ENCODE results near the gene NTN3. TPM values are rescaled to one million over a fixed set of nuclear protein-coding genes. Genes with fewer than 3 reads are reported as not detected.

Gene NTN3
- polyA plus RNA-seq, 1 of the 3 experiments (the other 2 are of a cell fraction): 0.28 TPM

DNA sequence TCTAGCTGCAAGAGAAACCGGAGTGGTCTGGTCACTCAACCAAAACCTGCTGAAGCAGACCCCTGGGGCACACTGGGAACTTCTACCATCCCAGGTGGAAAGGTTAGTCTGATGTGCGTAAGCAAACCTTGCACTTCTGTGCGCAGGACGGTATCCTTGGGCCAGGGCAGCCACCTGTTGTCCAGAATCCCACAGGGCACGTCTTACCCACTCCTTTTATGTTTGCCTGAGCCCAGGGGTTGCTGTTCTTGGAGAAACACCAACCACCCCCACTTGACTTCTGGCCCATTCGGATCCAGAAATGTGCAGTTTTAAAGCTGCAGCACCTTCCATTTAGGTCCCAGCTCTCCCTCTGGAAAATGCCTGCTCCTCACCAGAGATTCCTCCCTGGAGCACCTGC is 22.5 kb downstream of the NTN3 start:
- Histone ChIP-seq H3K9ac (no peak overlapping the region), H3K4me3 (ENCODE audit: low read depth in 2 of 2, low read length in 1 of 2) (no peak overlapping the region), H3K9me2 (no peaks in the 10 kb centered on the region), H3K4me1 (ENCODE audit: control insufficient read depth in 1 of 2, insufficient read depth in 2 of 2, low read depth in 1 of 2, low read length in 1 of 2) (peaks cover 0 to 17% of the 10 kb centered on the region in 2 experiments; a peak in 1 of 4 replicates), H3F3A (replicated peaks; ENCODE audit: insufficient read depth) (no peaks in the 10 kb centered on the region), H3K36me3 (replicated peaks in 1 of 2; ENCODE audit: control insufficient read depth in 1 of 2, insufficient read depth in 2 of 2, low read length in 1 of 2) (peaks cover 0 to 9% of the 10 kb centered on the region in 2 experiments), H2AFZ (ENCODE audit: low read depth) (no peak overlapping the region), H3K27me3 (ENCODE audit: insufficient read depth) (no peaks in the 10 kb centered on the region), H3K27ac (ENCODE audit: low read depth in 2 of 2, low read length in 1 of 2) (no peak overlapping the region), H3K9me3 (no peaks in the 10 kb centered on the region), H4K20me1 (ENCODE audit: insufficient read depth) (no peaks in the 10 kb centered on the region), H3K4me2 (no peak overlapping the region), H3K79me2 (ENCODE audit: insufficient read depth) (no peaks in the 10 kb centered on the region)
- CTCF ChIA-PET: interaction anchor here (1.0 to 1.4 kb wide), 2 partner anchors 11 to 20 kb away, joined by 3 read pairs; no protein-coding TSS in a partner anchor
- no peak for DNase-seq
- POLR2A ChIA-PET: interaction anchor here (0.6 kb wide), 1 partner anchor 13 kb away, joined by 3 read pairs; no protein-coding TSS in a partner anchor
- TF ChIP-seq, protein P1, sequence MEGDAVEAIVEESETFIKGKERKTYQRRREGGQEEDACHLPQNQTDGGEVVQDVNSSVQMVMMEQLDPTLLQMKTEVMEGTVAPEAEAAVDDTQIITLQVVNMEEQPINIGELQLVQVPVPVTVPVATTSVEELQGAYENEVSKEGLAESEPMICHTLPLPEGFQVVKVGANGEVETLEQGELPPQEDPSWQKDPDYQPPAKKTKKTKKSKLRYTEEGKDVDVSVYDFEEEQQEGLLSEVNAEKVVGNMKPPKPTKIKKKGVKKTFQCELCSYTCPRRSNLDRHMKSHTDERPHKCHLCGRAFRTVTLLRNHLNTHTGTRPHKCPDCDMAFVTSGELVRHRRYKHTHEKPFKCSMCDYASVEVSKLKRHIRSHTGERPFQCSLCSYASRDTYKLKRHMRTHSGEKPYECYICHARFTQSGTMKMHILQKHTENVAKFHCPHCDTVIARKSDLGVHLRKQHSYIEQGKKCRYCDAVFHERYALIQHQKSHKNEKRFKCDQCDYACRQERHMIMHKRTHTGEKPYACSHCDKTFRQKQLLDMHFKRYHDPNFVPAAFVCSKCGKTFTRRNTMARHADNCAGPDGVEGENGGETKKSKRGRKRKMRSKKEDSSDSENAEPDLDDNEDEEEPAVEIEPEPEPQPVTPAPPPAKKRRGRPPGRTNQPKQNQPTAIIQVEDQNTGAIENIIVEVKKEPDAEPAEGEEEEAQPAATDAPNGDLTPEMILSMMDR (IDR thresholded peaks at IDR 0.05): no peak
- TF ChIP-seq, protein P2, sequence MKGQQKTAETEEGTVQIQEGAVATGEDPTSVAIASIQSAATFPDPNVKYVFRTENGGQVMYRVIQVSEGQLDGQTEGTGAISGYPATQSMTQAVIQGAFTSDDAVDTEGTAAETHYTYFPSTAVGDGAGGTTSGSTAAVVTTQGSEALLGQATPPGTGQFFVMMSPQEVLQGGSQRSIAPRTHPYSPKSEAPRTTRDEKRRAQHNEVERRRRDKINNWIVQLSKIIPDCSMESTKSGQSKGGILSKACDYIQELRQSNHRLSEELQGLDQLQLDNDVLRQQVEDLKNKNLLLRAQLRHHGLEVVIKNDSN (IDR thresholded peaks at IDR 0.05; ENCODE audit: borderline replicate concordance, low read depth): no peak
- TF ChIP-seq NRF1 (IDR thresholded peaks at IDR 0.05; ENCODE audit: low read depth, low read length) (no peak), ELF1 (IDR thresholded peaks at IDR 0.05) (no peak), RFX5 (IDR thresholded peaks at IDR 0.05; ENCODE audit: low read length) (no peak)
- 94% methylated on average over 4 of the region's 6 CpGs for WGBS (ENCODE audit: low lambda C conversion rate)

DNA sequence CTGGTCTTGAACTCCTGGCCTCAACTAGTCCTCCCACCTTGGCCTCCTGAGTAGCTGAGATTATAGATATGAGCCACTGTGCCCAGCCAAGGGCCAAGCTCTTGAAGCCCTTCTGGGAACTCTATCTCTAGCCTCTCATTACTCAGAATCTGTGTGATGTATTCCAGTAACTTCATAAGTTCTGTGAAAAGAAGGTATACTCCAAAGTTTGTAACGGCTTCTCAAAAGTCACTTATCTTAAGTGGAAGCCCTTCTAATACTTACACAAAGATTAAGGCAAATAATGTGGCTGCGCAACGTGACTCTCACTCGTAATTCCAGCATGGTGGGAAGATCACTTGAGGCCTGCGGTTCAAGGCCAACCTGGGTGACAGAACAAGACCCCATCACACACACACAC is 23.5 kb downstream of the NTN3 start:
- H3K9ac ChIP-seq: no peak overlapping the region
- H3K4me1 ChIP-seq (ENCODE audit: control insufficient read depth in 1 of 2, insufficient read depth in 2 of 2, low read depth in 1 of 2, low read length in 1 of 2): peaks cover 0 to 17% of the 10 kb centered on the region in 2 experiments; a peak in 1 of 4 replicates
- no peaks in the 10 kb centered on the region for H3K9me2 ChIP-seq
- no peaks in the 10 kb centered on the region for H3K9me3 ChIP-seq
- WGBS (ENCODE audit: low lambda C conversion rate): 93% methylated on average over 5 of the region's 5 CpGs
- ChIA-PET CTCF (interaction anchor here (1.4 kb wide), 1 partner anchor 21 kb away, joined by 3 read pairs; no protein-coding TSS in a partner anchor), POLR2A (no interaction called here)
- H3K36me3 ChIP-seq (replicated peaks in 1 of 2; ENCODE audit: control insufficient read depth in 1 of 2, insufficient read depth in 2 of 2, low read length in 1 of 2): peaks cover 0 to 16% of the 10 kb centered on the region in 2 experiments
- H4K20me1 ChIP-seq (ENCODE audit: insufficient read depth): no peaks in the 10 kb centered on the region
- H3K4me3 ChIP-seq (ENCODE audit: low read depth in 2 of 2, low read length in 1 of 2): no peak overlapping the region
- no peaks in the 10 kb centered on the region for H3F3A ChIP-seq (replicated peaks; ENCODE audit: insufficient read depth)
- no peak for TF ChIP-seq RAD21 (IDR thresholded peaks at IDR 0.05; ENCODE audit: low read length)
- no peak for TF ChIP-seq ELF1 (IDR thresholded peaks at IDR 0.05)
- no peak for TF ChIP-seq FOXM1 (IDR thresholded peaks at IDR 0.05; ENCODE audit: low read depth)
- TF ChIP-seq GATA2 (CRISPR knock-in tag; IDR thresholded peaks at IDR 0.05): no peak
- TF ChIP-seq RCOR1 (IDR thresholded peaks at IDR 0.05; ENCODE audit: low read length): no peak
- no peak for TF ChIP-seq TAF1 (IDR thresholded peaks at IDR 0.05; ENCODE audit: borderline replicate concordance, low read depth, low read length)
- TF ChIP-seq, protein P3, sequence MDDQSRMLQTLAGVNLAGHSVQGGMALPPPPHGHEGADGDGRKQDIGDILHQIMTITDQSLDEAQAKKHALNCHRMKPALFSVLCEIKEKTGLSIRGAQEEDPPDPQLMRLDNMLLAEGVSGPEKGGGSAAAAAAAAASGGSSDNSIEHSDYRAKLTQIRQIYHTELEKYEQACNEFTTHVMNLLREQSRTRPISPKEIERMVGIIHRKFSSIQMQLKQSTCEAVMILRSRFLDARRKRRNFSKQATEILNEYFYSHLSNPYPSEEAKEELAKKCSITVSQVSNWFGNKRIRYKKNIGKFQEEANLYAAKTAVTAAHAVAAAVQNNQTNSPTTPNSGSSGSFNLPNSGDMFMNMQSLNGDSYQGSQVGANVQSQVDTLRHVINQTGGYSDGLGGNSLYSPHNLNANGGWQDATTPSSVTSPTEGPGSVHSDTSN (IDR thresholded peaks at IDR 0.05): no peak
- TF ChIP-seq JUND (IDR thresholded peaks at IDR 0.05): no peak
- H2AFZ ChIP-seq (ENCODE audit: low read depth): no peak overlapping the region
- H3K4me2 ChIP-seq: no peak overlapping the region
- H3K27ac ChIP-seq (ENCODE audit: low read depth in 2 of 2, low read length in 1 of 2): no peak overlapping the region
- DNase-seq: no peak
- H3K27me3 ChIP-seq (ENCODE audit: insufficient read depth): no peaks in the 10 kb centered on the region
- no peaks in the 10 kb centered on the region for H3K79me2 ChIP-seq (ENCODE audit: insufficient read depth)
